Glutamatergic neuron (in vitro differentiated cells): ENCODE data around the gene UFSP1. TPM values are rescaled to one million over a fixed set of nuclear protein-coding genes. Genes with fewer than 3 reads are reported as not detected.
"Not testable (repeated sequence)": the region's sequence is repeated elsewhere in the genome, so short reads cannot be mapped to it uniquely, and the experiment has no call there.

Experiments used
- DNase-seq: peaks from one replicate; pipeline ENCODE4 v3.0.0; 2022
- H3K27ac Mint-ChIP-seq: one replicate; pipeline ENCODE4 v1.8.0; 2020; ENCODE audit warnings: mild to moderate bottlenecking, mixed read lengths, inconsistent platforms; ENCODE audit not compliant: unreplicated experiment
- H3K27me3 Mint-ChIP-seq: one replicate; pipeline ENCODE4 v1.8.0; 2020; ENCODE audit warnings: mild to moderate bottlenecking, moderate library complexity, mixed read lengths, inconsistent platforms; ENCODE audit not compliant: unreplicated experiment
- H3K36me3 Mint-ChIP-seq: one replicate; pipeline ENCODE4 v1.8.0; 2020; ENCODE audit warnings: mild to moderate bottlenecking, mixed read lengths, inconsistent platforms; ENCODE audit not compliant: unreplicated experiment
- H3K4me1 Mint-ChIP-seq: one replicate; pipeline ENCODE4 v1.8.0; 2020; ENCODE audit warnings: mild to moderate bottlenecking, low read depth, mixed read lengths, inconsistent platforms; ENCODE audit not compliant: unreplicated experiment
- H3K4me3 Mint-ChIP-seq: one replicate; pipeline ENCODE4 v1.8.0; 2020; ENCODE audit warnings: mild to moderate bottlenecking, mixed read lengths, inconsistent platforms; ENCODE audit not compliant: unreplicated experiment
- H3K9me3 Mint-ChIP-seq: one replicate; pipeline ENCODE4 v1.8.0; 2020; ENCODE audit warnings: mild to moderate bottlenecking, moderate library complexity, mixed read lengths, inconsistent platforms; ENCODE audit not compliant: unreplicated experiment
- long read RNA-seq: library from polyadenylated mRNA; unstranded; transcript quantifications from one replicate; pipeline ENCODE4 v2.0.0, GENCODE V29; 2020; ENCODE audit not compliant: unreplicated experiment
- total RNA-seq: library from RNA; stranded (reverse); fragmentation: NEBNext Ultra II Directional; extraction: Animal tissue kit (Norgen Biotek cat#: 25700); gene quantifications from one replicate; pipeline ENCODE4 v1.2.1, GENCODE V29; 2021; ENCODE audit not compliant: unreplicated experiment
- TF ChIP-seq, protein P1 (sequence below): fragments of 200-600 bp; sonication (generic); IDR thresholded peaks from one replicate; pipeline ENCODE4 v1.5.0; 2021; ENCODE audit not compliant: partially characterized antibody, unreplicated experiment

UFSP1 gene
- total RNA-seq: 3.2 TPM
- long read RNA-seq, partial matches to known transcripts: 0 of 1 reads
- long read RNA-seq, other reads (novel, unspliced or antisense): 0 of 1 reads

DNA sequence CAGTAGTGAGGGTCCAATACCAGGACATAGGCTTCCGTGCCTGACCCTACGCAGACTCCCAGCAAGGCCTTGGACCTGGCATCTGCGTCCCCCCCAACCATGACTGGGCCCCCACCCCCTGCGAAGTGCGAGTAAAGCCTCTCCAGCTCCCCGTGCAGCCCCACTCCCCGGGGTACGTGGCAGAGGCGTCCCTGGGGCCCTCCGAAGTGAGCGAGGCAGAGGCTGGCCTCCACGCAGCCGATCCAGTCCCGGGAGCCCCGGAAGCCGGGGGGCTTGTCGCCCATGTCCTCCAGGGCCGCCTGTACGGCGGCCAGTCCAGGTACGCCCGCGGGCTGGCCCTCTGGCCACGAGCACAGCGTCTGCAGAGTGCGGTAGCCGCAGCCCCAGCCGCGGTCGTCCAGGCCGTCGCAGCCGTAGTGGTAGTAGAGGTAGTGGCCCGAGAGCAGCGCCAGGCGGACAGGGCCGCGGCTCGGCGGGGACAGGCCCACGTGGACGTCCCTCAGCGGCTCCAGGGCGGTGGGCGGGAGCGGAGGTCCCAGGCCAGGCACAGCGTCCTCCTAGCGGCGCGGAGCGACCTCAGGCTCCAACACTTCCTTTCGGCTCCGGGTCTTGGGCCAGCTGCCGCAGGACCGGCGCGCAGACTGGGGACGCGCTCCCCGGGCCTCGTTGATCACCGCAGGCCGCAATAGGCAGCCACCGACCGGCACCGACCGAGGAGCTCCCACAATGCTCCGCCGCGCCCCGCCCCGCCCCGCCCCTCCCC lies at the start of gene UFSP1:
Gene UFSP1 (minus strand): TSS at position 728 of the 763 bp plus-strand sequence. CDS start 444 bp downstream, at position 284.
- Mint-ChIP-seq H3K27me3 (peaks cover 18% of the 10 kb centered on the region), H3K4me1 (peaks cover 11% of the 10 kb centered on the region), H3K36me3 (peaks cover 5% of the 10 kb centered on the region), H3K9me3 (peaks cover 18% of the 10 kb centered on the region), H3K4me3 (peak within 1 kb of the TSS; percentile 90), H3K27ac (peak within 1 kb of the TSS; percentile 94)
- TF ChIP-seq, protein P1, sequence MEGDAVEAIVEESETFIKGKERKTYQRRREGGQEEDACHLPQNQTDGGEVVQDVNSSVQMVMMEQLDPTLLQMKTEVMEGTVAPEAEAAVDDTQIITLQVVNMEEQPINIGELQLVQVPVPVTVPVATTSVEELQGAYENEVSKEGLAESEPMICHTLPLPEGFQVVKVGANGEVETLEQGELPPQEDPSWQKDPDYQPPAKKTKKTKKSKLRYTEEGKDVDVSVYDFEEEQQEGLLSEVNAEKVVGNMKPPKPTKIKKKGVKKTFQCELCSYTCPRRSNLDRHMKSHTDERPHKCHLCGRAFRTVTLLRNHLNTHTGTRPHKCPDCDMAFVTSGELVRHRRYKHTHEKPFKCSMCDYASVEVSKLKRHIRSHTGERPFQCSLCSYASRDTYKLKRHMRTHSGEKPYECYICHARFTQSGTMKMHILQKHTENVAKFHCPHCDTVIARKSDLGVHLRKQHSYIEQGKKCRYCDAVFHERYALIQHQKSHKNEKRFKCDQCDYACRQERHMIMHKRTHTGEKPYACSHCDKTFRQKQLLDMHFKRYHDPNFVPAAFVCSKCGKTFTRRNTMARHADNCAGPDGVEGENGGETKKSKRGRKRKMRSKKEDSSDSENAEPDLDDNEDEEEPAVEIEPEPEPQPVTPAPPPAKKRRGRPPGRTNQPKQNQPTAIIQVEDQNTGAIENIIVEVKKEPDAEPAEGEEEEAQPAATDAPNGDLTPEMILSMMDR: no peak
- DNase-seq: peak; percentile 75

DNA sequence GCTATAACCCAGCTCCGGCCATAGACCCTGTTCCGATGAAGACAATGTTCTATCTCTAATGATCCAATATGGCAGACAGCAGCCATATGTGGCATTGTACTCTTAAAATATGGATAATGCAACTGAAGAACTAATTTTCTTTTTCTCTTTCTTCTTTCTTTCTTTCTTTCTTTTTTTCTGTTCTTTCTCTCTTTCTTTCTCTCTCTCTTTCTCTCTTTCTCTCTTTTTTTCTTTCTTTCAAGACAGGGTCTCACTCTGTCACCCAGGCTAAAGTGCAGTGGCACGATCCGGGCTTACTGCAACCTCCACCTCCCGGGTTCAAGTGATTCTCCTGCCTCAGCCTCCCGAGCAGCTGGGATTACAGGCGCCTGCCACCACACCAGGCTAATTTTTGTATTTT lies 46.7 kb upstream of the UFSP1 start:
- not testable (repeated sequence) for H3K9me3 Mint-ChIP-seq, H3K4me1 Mint-ChIP-seq, H3K27ac Mint-ChIP-seq, DNase-seq, H3K27me3 Mint-ChIP-seq, H3K4me3 Mint-ChIP-seq, H3K36me3 Mint-ChIP-seq

DNA sequence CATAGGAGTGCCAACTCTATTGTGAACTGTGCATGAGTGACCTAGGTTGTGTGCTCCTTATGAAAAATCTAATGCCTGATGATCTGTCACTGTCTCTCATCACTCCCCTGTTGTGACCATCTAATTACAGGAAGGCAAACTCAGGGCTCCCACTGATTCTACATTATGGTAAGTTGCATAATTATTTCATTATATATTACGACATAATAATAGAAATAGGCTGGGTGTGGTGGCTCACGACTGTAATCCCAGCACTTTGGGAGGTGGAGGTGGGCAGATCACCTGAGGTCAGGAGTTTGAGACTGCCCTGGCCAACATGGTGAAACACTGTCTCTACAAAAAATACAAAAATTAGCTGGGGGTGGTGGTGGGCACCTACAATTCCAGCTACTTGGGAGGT lies 45.9 kb upstream of the UFSP1 start:
- not testable (repeated sequence) for DNase-seq, H3K27ac Mint-ChIP-seq, H3K4me1 Mint-ChIP-seq, H3K4me3 Mint-ChIP-seq, H3K27me3 Mint-ChIP-seq, H3K36me3 Mint-ChIP-seq, H3K9me3 Mint-ChIP-seq

DNA sequence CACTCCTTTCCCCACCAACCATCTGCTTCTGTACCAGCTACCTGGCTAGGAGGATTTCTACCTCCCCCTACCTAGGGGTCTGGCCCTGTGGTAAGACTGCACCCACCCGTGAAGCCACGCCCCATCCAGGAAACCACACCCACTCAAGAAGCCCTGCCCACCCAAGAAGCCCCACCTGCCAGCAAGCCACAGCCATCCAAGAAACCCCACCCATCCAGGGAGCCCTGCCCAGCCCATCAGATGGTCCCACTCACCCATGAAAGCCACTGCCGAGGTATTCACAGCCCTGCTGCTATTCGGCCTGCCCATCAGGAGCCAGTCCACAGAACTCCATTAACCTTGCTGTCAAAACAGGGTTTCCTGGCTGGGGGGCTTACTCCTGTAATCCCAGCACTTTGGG lies 44.2 kb upstream of the UFSP1 start:
- Mint-ChIP-seq H3K27me3 (peaks cover 2% of the 10 kb centered on the region), H3K27ac (no peak overlapping the region), H3K9me3 (peaks cover 8% of the 10 kb centered on the region), H3K4me1 (no peaks in the 10 kb centered on the region), H3K36me3 (peaks cover 9% of the 10 kb centered on the region), H3K4me3 (no peak overlapping the region)
- no peak for DNase-seq
- TF ChIP-seq, protein P1: no peak

DNA sequence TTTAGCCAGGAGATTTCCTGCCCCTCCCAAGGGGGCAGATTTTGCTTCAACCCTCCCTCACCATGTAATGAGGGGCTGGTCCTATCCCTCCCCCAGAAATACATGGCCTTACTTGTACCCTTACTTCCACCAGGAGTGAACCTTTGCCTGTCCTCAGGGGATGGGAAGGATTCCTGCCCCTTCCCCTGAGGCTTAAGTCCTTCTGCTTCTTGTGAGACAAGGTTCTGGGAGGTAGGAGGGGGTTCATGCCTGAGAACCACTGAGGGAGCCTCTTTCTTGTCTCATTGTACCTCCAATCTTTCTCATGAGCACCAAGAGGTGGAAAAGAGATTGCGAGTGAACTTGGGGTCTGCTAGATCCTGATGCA lies 40.3 kb upstream of the UFSP1 start:
- Mint-ChIP-seq H3K9me3 (peaks cover 4% of the 10 kb centered on the region), H3K27ac (no peak overlapping the region), H3K36me3 (peaks cover 9% of the 10 kb centered on the region), H3K27me3 (no peaks in the 10 kb centered on the region), H3K4me3 (no peak overlapping the region), H3K4me1 (no peaks in the 10 kb centered on the region)
- TF ChIP-seq, protein P1: no peak
- DNase-seq: no peak

DNA sequence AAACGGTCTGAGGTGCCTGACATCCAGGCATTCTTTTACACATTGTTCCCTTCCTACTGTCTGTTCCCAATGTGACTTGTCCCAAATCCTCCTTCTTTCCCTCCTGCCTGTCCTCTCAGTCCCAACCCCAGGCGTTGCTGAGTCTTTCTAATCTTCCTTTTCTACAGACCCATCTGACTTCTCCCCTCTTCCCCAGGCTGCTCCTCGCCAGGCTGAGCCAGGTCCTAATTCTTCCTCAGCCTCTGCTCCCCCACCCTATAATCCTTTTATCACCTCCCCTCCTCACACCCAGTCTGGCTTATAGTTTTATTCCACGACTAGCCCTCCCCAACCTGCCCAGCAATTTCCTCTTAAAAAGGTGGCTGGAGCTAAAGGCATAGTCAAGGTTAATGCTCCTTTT lies 34.1 kb upstream of the UFSP1 start:
- H3K36me3 Mint-ChIP-seq, DNase-seq, H3K27me3 Mint-ChIP-seq, H3K4me1 Mint-ChIP-seq, H3K4me3 Mint-ChIP-seq, H3K9me3 Mint-ChIP-seq, H3K27ac Mint-ChIP-seq: not testable (repeated sequence)
